ENCODE measurements around the gene ARHGAP26. TPM values are rescaled to one million over a fixed set of nuclear protein-coding genes. Genes with fewer than 3 reads are reported as not detected.

ARHGAP26 gene, protein sequence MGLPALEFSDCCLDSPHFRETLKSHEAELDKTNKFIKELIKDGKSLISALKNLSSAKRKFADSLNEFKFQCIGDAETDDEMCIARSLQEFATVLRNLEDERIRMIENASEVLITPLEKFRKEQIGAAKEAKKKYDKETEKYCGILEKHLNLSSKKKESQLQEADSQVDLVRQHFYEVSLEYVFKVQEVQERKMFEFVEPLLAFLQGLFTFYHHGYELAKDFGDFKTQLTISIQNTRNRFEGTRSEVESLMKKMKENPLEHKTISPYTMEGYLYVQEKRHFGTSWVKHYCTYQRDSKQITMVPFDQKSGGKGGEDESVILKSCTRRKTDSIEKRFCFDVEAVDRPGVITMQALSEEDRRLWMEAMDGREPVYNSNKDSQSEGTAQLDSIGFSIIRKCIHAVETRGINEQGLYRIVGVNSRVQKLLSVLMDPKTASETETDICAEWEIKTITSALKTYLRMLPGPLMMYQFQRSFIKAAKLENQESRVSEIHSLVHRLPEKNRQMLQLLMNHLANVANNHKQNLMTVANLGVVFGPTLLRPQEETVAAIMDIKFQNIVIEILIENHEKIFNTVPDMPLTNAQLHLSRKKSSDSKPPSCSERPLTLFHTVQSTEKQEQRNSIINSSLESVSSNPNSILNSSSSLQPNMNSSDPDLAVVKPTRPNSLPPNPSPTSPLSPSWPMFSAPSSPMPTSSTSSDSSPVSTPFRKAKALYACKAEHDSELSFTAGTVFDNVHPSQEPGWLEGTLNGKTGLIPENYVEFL
- total RNA-seq = 4.8 and 13.6 TPM in 2 replicates

DNA sequence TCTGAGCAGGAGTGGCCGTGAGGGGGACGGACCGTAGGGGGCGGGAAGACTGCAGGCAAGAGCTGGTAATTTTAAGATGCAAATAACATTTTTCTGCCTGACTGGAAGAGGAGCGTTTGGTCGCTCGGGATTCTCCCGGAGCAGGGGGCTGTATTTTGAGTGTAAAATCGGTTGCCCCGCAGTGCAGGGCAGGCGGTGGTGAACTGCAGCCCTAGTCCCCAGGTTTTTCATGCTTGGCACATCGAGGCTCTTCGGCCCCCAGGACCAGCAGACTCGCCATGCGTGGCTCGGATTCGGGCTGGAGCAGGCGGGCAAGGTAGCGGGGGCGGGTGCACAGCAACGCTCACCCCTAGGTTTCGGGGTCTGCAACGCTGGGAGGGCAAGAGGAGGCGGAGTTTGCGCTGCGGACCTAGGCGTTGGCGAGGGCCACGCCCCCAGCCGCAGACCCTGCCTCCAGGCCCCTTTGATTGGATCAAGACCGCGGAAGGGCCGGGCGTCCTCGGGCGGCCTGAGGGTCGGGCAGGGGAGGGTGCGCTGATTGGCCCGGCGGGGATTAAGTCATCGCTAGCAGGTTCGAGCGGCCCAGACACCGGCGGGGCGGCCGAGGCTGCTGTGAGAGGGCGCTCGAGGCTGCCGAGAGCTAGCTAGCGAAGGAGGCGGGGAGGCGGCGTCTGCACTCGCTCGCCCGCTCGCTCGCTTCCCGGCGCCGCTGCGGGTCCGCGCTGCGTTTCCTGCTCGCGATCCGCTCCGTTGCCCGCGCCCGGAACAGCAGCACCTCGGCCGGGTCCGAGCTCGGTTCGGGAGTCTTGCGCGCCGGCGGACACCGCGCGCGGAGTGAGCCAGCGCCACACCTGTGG lies at the start of gene ARHGAP26:
Gene ARHGAP26, plus strand, starts transcription at position 585 of the 857 bp plus-strand sequence. CDS start 385 bp downstream, outside the sequence.

Other genes with a start within 250 kb of the ARHGAP26 start
- 3.4 and 4.0 TPM in 2 replicates for gene FGF1, start 84.3 kb upstream of the ARHGAP26 start, total RNA-seq